NCI-H2196 (cell line): ENCODE measurements around the gene VCL.
"Not testable (repeated sequence)": the region's sequence is repeated elsewhere in the genome, so short reads cannot be mapped to it uniquely, and the experiment has no call there.

Source experiments
- DNase-seq: peaks from one replicate; lab custom pipeline; 2025; ENCODE audit not compliant: unreplicated experiment; lab: John Stamatoyannopoulos, UW

The VCL gene

DNA sequence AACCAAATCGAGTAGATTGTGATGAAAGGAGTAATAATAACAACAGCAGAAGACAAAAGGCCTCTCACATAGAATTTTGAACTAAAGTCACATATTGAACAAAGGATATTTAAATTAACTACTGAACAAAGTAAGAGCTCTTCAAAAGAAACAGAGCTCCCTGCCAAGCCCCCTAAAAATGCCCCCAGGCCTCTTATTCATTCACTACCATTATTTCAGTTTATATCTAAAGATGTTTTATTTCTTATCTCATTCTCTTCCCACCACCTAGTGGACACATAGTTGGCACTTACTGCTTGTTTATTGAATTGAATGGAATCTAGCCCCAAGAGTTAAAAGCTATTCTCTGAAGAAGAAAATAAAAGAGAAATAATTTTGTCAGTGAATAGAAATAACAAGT lies 37.4 kb downstream of the VCL start:
- DNase-seq: no peak

GRCh38 chr10:74036474-74036873 lies 38.6 kb downstream of the VCL start:
- DNase-seq: no peak

DNA sequence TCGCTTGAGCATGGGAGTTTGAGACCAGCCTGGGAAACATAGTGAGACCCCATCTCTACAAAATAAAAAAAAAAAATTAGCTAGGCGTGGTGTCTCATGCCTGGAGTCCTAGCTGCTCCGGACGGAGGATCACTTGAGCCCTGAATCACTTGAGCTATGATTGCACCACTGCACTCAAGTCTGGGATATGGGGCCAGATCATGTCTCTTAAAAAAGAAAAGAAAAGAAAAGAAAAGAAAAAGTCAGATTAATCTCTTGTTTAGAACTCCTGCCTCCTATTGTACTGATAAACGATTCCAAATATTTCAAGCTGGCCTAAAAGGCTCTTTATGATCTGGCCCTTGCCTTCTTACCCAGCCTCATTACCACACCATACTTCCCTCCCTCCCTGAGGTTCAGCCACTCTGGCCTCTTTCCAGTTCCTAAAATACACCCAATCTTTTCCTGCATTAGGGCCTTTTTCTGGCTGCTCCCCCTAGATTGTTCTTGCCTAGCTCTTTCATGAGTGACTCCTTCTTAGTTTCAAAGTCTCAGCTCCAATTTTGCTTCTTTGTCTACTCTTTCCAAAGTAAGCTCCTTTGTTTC lies 41.7 kb downstream of the VCL start:
- no peak for DNase-seq

GRCh38 chr10:74040200-74041126 lies 42.5 kb downstream of the VCL start:
- no peak for DNase-seq

GRCh38 chr10:74044419-74044818 lies 46.5 kb downstream of the VCL start:
- DNase-seq: no peak

DNA sequence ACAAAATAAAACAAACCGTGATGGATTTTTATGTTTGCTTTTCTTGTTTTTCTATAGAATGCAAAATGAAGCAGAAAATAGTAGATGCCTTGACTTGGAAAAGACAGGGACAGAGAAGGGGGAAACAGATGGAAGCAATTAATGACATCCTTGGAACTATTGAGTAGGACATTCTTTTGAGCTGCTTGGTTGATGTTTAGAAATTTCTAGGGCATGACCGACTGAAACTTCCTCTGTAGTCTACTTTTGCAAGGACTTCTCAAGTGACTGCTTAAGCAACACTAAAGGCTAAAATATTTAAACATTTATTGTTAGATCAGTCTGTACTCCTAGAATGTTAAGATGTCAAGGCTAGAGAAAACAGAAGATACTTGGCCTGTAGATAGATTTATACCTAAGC lies 49.4 kb downstream of the VCL start:
- no peak for DNase-seq

GRCh38 chr10:74047871-74048270 lies 50.0 kb downstream of the VCL start:
- DNase-seq: peak; percentile 34

DNA sequence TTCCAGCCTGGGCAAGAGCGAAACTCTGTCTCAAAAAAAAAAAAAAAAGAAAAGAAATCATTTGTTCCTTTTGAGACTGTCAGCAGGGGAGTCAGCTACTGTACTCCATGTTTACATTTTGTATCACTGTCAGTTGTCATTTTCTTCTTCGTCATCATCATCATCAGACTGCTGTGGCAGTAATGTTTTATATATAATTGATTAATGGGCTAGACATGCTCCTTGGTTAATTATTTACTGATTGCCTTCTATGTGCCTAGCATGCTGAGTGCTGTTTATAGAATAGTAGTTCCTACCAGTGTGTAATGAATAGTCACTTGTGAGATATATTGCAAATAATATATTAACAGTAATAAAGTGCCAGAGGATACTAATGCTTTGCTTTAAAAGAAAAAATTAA lies 50.5 kb downstream of the VCL start:
- DNase-seq: no peak

DNA sequence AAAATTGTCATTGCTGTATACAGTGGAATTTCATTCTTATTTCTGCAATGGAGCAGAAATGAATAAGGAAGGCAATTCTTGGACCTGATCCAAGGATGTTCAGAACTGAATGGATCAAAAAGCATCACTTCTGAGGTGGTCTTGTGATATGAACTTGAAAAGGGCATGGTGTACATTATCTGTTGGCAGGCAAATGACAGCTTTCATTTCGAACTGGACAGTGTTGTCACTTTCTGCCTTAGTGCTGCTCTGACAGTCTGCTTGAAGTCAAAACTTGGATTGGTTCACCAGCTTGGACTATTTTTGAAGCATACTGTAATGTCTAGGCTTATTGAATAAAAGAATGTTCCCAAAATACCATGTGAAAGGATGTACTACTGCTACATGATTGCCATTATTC lies 52.0 kb downstream of the VCL start:
- DNase-seq: no peak

DNA sequence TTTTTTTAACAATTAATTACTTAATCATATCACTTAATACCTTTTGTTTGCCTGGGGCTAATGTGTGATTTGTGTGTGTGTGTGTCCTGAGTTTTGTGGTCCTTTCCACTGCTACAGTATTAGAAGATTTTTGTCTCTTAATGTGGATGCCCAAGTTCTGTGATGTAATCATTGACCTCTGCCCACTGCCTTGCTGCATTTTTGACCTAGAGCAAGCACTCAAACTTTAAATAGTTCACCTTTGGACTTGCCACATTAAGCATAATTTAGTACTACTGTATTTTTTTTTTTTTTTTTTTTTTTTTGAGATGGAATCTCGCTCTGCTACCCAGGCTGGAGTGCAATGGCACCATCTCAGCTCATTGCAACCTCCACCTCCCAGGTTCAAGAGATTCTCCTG lies 52.7 kb downstream of the VCL start:
- DNase-seq: no peak

DNA sequence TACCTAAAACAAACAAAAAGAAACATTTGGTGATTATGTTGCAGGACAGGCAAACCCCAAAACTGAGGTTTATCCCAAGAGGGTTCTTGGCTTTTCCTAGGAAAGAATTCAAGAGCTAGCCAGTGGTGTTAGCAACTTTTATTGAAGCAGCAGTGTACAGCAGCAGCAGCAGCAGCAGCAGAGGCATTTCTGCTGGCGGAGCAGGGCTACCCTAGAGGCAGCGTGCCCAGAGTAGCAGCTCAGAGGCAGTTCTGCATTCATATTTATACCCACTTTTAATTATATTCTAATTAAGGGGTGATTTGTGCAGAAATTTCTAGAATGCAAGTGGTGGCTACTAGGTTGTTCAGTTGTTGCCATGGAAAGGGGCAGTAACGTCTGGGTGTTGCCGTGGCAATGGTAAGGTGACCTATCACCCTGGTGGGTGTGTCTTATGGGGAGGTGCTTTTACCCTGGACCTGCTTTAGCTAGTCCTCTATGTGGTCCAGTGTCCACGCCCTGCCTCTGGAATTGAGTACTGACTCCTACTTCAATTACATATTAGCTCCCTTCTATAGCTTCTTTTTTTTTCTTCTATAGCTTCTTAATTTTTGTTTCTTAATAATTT lies 53.9 kb downstream of the VCL start:
- DNase-seq: no peak

GRCh38 chr10:74052994-74053393 lies 55.1 kb downstream of the VCL start:
- DNase-seq: no peak

GRCh38 chr10:74055383-74056049 lies 57.6 kb downstream of the VCL start:
- no peak for DNase-seq

- no peak for DNase-seq
These were observed 58.3 kb downstream of the VCL start for GRCh38 chr10:74056050-74056818.

- DNase-seq: peak; percentile 21
These were observed 60.2 kb downstream of the VCL start for GRCh38 chr10:74058071-74058470.

- DNase-seq: peak; percentile 48
These were observed 60.7 kb downstream of the VCL start for GRCh38 chr10:74058658-74059057.

- no peak for DNase-seq
These were observed 63.2 kb downstream of the VCL start for GRCh38 chr10:74061104-74061503.

GRCh38 chr10:74061978-74062377 lies 64.1 kb downstream of the VCL start:
- DNase-seq: not testable (repeated sequence)

- no peak for DNase-seq
These were observed 65.3 kb downstream of the VCL start for GRCh38 chr10:74063256-74063655.

DNA sequence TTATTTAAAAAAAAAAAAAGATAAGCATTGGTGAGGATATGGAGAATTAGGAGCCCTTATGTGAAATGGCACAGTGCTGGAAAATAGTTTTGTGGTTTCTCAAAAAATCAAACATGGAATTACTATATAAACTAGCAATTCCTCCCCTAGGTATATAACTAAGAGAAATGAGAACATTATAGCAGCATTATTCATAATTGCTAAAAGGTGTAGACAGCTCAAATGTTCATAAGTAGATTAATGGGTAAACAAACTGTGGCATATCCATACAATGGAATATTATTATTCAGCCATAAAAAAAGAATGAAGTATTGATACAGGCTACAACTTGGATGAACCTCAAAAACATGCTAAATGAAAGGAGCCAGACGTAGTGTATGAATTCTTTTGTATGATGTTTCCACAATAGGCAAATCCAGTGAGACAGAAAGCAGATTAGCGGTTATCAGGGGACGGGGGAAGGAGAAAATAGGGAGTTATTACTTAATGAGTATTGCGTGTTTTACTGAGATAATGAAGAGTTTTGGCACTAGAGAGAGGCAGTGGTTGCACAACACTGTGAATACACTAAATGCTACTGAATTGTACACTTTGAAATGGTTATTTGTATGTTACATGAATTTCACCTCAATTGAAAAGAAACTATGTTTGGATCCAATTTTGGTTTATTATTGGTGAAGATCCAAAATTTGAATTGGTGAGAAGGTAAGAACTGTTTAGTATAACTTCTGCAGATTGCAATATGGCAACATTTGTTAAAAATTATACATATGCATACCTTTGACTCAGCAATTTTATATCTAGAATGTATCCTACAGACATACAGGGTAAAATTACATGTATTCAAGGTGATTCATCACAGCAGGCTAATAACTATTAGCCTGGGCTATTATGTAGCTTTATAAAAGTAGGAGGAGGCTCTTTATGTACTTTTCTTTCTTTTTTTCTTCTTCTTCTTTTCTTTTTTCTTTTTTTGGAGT lies 69.7 kb downstream of the VCL start:
- no peak for DNase-seq
